Measurements from ENCODE around the gene ARHGAP24. TPM values are rescaled to one million over a fixed set of nuclear protein-coding genes. Genes with fewer than 3 reads are reported as not detected.
"Not testable (repeated sequence)": the region's sequence is repeated elsewhere in the genome, so short reads cannot be mapped to it uniquely, and the experiment has no call there.

The ARHGAP24 gene
- total and polyA plus RNA-seq, 2 donors (not counting 3 experiments of a cell fraction or from before 2014, with no cell fraction given) = 52.1 to 79.4 TPM

- TF ChIP-seq POLR2AphosphoS5 (IDR thresholded peaks at IDR 0.05; ENCODE audit: insufficient read depth, low read depth, low read length) (no peak), MYC (IDR thresholded peaks at IDR 0.05; ENCODE audit: low read depth, low read length) (no peak), CTCF (IDR thresholded peaks at IDR 0.05; ENCODE audit: extremely low read depth in 1 of 2, insufficient read depth in 1 of 2, low read depth in 1 of 2, low read length in 2 of 2) (no peak), GATA2 (IDR thresholded peaks at IDR 0.05; ENCODE audit: insufficient read depth, insufficient read length, low read depth, low read length) (no peak), JUN (IDR thresholded peaks at IDR 0.05; ENCODE audit: borderline replicate concordance, insufficient read depth, insufficient read length, low read depth) (no peak), POLR2A (IDR thresholded peaks at IDR 0.05; ENCODE audit: low read depth, low read length) (no peak), FOS (IDR thresholded peaks at IDR 0.05; ENCODE audit: borderline replicate concordance, insufficient read depth, low read length) (no peak), EZH2 (IDR thresholded peaks at IDR 0.05; ENCODE audit: borderline replicate concordance, low read depth, low read length, severe bottlenecking) (no peak)
- TF ChIP-seq, protein P1, sequence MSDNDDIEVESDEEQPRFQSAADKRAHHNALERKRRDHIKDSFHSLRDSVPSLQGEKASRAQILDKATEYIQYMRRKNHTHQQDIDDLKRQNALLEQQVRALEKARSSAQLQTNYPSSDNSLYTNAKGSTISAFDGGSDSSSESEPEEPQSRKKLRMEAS (IDR thresholded peaks at IDR 0.05; ENCODE audit: insufficient read depth, insufficient read length) = no peak
- dilution Hi-C loops (cut with MboI; ENCODE audit: extremely low pct_ligation_motif_present, low sequenced_read_pairs) = no loop called here
- ChIA-PET CTCF (no interaction called here), POLR2A (no interaction called here)
- Histone ChIP-seq H3K4me3 (replicated peaks in 1 of 3; ENCODE audit: insufficient read depth in 1 of 3, low read depth in 1 of 3, low read length in 3 of 3) (no peak overlapping the region), H3K9me1 (replicated peaks; ENCODE audit: control insufficient read depth, extremely low read depth, insufficient read depth, low read length) (no peaks in the 10 kb centered on the region), H3K4me2 (ENCODE audit: insufficient read depth, low read length) (no peak overlapping the region), H2AFZ (ENCODE audit: low read depth, low read length) (no peak overlapping the region), H3K79me2 (ENCODE audit: control insufficient read depth, insufficient read depth, low read length) (no peaks in the 10 kb centered on the region), H3K9ac (replicated peaks; ENCODE audit: extremely low read depth, insufficient read depth, low read length) (no peak overlapping the region), H4K20me1 (replicated peaks; ENCODE audit: control insufficient read depth, extremely low read depth, insufficient read depth, low read length) (no peaks in the 10 kb centered on the region), H3K27me3 (ENCODE audit: control insufficient read depth in 2 of 2, insufficient read depth in 2 of 2, low read length in 2 of 2) (no peaks in the 10 kb centered on the region), H3K9me3 (replicated peaks; ENCODE audit: control insufficient read depth, insufficient read depth, low read length) (no peaks in the 10 kb centered on the region), H3K4me1 (ENCODE audit: control insufficient read depth, extremely low read depth, insufficient read depth, low read length) (peaks cover 16% of the 10 kb centered on the region), H3K36me3 (ENCODE audit: control insufficient read depth in 2 of 2, extremely low read depth in 1 of 2, insufficient read depth in 2 of 2, low read length in 2 of 2) (no peaks in the 10 kb centered on the region), H3K27ac (ENCODE audit: insufficient read depth, low read depth, low read length) (no peak overlapping the region)
- no peak for DNase-seq (ENCODE audit: low read depth, low spot score)
- intact Hi-C loops (cut with micrococcal nuclease) = no loop called here
- BruUV-seq (replicated peaks) = no TSS peak
- FAIRE-seq = no peak
These were observed 25.3 kb downstream of the ARHGAP24 start for GRCh38 chr4:85500110-85500867.

DNA sequence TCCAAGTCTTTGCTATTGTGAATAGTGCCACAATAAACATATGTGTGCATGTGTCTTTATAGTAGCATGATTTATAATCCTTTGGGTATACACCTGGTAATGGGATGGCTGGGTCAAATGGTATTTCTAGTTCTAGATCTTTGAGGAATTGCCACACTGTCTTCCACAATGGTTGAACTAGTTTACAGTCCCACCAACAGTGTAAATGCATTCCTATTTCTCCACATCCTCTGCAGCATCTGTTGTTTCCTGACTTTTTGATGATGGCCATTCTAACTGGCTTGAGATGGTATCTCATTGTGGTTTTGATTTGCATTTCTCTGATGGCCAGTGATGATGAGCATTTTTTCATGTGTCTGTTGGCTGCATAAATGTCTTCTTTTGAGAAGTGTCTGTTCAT is 26.2 kb downstream of the ARHGAP24 start:
- H3K9me1 ChIP-seq (replicated peaks; ENCODE audit: control insufficient read depth, extremely low read depth, insufficient read depth, low read length); H3K36me3 ChIP-seq (ENCODE audit: control insufficient read depth in 2 of 2, extremely low read depth in 1 of 2, insufficient read depth in 2 of 2, low read length in 2 of 2); H3K9me3 ChIP-seq (replicated peaks; ENCODE audit: control insufficient read depth, insufficient read depth, low read length); CTCF ChIA-PET; H3K4me3 ChIP-seq (replicated peaks in 1 of 3; ENCODE audit: insufficient read depth in 1 of 3, low read depth in 1 of 3, low read length in 3 of 3); BruUV-seq (replicated peaks); H3K4me2 ChIP-seq (ENCODE audit: insufficient read depth, low read length); intact Hi-C loops (cut with micrococcal nuclease); H3K27me3 ChIP-seq (ENCODE audit: control insufficient read depth in 2 of 2, insufficient read depth in 2 of 2, low read length in 2 of 2); H3K79me2 ChIP-seq (ENCODE audit: control insufficient read depth, insufficient read depth, low read length); H4K20me1 ChIP-seq (replicated peaks; ENCODE audit: control insufficient read depth, extremely low read depth, insufficient read depth, low read length); POLR2A ChIA-PET; H2AFZ ChIP-seq (ENCODE audit: low read depth, low read length); DNase-seq (ENCODE audit: low read depth, low spot score); dilution Hi-C loops (cut with MboI; ENCODE audit: extremely low pct_ligation_motif_present, low sequenced_read_pairs); H3K9ac ChIP-seq (replicated peaks; ENCODE audit: extremely low read depth, insufficient read depth, low read length); FAIRE-seq; H3K27ac ChIP-seq (ENCODE audit: insufficient read depth, low read depth, low read length): not testable (repeated sequence)
- H3K4me1 ChIP-seq (ENCODE audit: control insufficient read depth, extremely low read depth, insufficient read depth, low read length) = peaks cover 16% of the 10 kb centered on the region

Data from endothelial cell of umbilical vein (primary cell).